Endothelial cell of umbilical vein (primary cell): ENCODE data around the gene PKNOX2. TPM values are rescaled to one million over a fixed set of nuclear protein-coding genes. Genes with fewer than 3 reads are reported as not detected.

ENCODE experiments used
- BruUV-seq: library from RNA; stranded (reverse); fragments of 400-500 nt; replicated peaks from 2 replicates; lab custom pipeline; 2021; lab: Mats Ljungman, UMichigan
- CTCF ChIA-PET: fragments of 300-600, 350-600 bp; sonication (Branson Sonifier 250); formaldehyde crosslinking; loops from one replicate; lab custom pipeline; 2021; ENCODE audit warnings: antibody characterized with exemption, inconsistent platforms; lab: Charles Lee
- POLR2A ChIA-PET: fragments of 300-600, 350-600 bp; sonication (Branson Sonifier 250); formaldehyde crosslinking; loops from one replicate; lab custom pipeline; 2021; ENCODE audit warnings: antibody characterized with exemption, inconsistent platforms; lab: Charles Lee
- DNase-seq: peaks from one replicate; pipeline ENCODE4 v3.0.0-alpha.2; 2011; ENCODE audit warnings: low read depth, low spot score
- FAIRE-seq: peaks from 2 replicates; lab custom pipeline; 2011; peaks lifted over from hg19 to GRCh38; lab: Jason Lieb, UNC
- H2AFZ ChIP-seq: 2 replicates; pipeline ENCODE4 v1.6.0; 2012; ENCODE audit warnings: low read depth, low read length, control low read depth, inconsistent platforms
- H3K27ac ChIP-seq: 2 replicates; pipeline ENCODE4 v1.5.1; 2011; ENCODE audit warnings: low read depth, mild to moderate bottlenecking, control low read depth, low read length, moderate library complexity; ENCODE audit not compliant: insufficient read depth
- H3K27me3 ChIP-seq, 2 experiments: 2 replicates each; pipeline versions ENCODE4 v1.6.0 to v1.6.1; 2011; ENCODE audit warnings: low read length in 2 of 2, mixed read lengths in 1 of 2; ENCODE audit not compliant: control insufficient read depth in 2 of 2, insufficient read depth in 2 of 2
- H3K36me3 ChIP-seq, 2 experiments: 2 replicates in 1 of 2; 3 replicates in 1 of 2; pipeline ENCODE4 v1.5.1; 2011; ENCODE audit warnings: low read length in 2 of 2, mild to moderate bottlenecking in 1 of 2, moderate library complexity in 1 of 2; ENCODE audit not compliant: control insufficient read depth in 2 of 2, insufficient read depth in 2 of 2; ENCODE audit errors: extremely low read depth in 1 of 2
- H3K4me1 ChIP-seq: 3 replicates; pipeline ENCODE4 v1.5.1; 2011; ENCODE audit warnings: mild to moderate bottlenecking, low read length; ENCODE audit not compliant: control insufficient read depth, insufficient read depth; ENCODE audit errors: extremely low read depth
- H3K4me2 ChIP-seq: 2 replicates; pipeline ENCODE4 v1.6.1; 2011; ENCODE audit warnings: low read length, control low read depth, mixed read lengths; ENCODE audit not compliant: insufficient read depth
- H3K4me3 ChIP-seq, 3 experiments: fragments of 200-600 bp in 1 of 3; sonication (generic), shearing (Covaris generic) in 1 of 3; replicated peaks in 1 of 3; 2 replicates each; pipeline ENCODE4 v1.5.1; 2011 to 2016; ENCODE audit warnings: control low read depth in 3 of 3, low read length in 3 of 3, mild to moderate bottlenecking in 2 of 3, inconsistent platforms in 1 of 3, low read depth in 1 of 3, moderate library complexity in 1 of 3; ENCODE audit not compliant: insufficient read depth in 1 of 3
- H3K79me2 ChIP-seq: 2 replicates; pipeline ENCODE4 v1.6.0; 2012; ENCODE audit warnings: low read length, inconsistent platforms; ENCODE audit not compliant: control insufficient read depth, insufficient read depth
- H3K9ac ChIP-seq: replicated peaks from 2 replicates; pipeline ENCODE3; 2011; ENCODE audit warnings: low read length, control low read depth; ENCODE audit not compliant: insufficient read depth; ENCODE audit errors: extremely low read depth
- H3K9me1 ChIP-seq: replicated peaks from 3 replicates; pipeline ENCODE4 v1.6.0; 2011; ENCODE audit warnings: mild to moderate bottlenecking, low read length; ENCODE audit not compliant: control insufficient read depth, insufficient read depth; ENCODE audit errors: extremely low read depth
- H3K9me3 ChIP-seq: replicated peaks from 2 replicates; pipeline ENCODE4 v1.5.1; 2012; ENCODE audit warnings: low read length, inconsistent platforms; ENCODE audit not compliant: control insufficient read depth, insufficient read depth
- H4K20me1 ChIP-seq: replicated peaks from 2 replicates; pipeline ENCODE3; 2011; ENCODE audit warnings: mild to moderate bottlenecking, low read length; ENCODE audit not compliant: control insufficient read depth, insufficient read depth; ENCODE audit errors: extremely low read depth
- EZH2 ChIP-seq: IDR thresholded peaks from 2 replicates; pipeline ENCODE4 v1.6.1; 2012; ENCODE audit warnings: borderline replicate concordance, low read depth, mild to moderate bottlenecking, moderate library complexity, low read length, inconsistent platforms; ENCODE audit not compliant: severe bottlenecking
- FOS ChIP-seq: IDR thresholded peaks from 2 replicates; pipeline ENCODE4 v1.6.1; 2011; ENCODE audit warnings: mild to moderate bottlenecking, low read length, moderate library complexity, borderline replicate concordance; ENCODE audit not compliant: insufficient read depth
- GATA2 ChIP-seq: IDR thresholded peaks from 2 replicates; pipeline ENCODE4 v1.7.0; 2011; ENCODE audit warnings: low read depth, mild to moderate bottlenecking, moderate library complexity, mixed read lengths, low read length; ENCODE audit not compliant: insufficient read length, insufficient read depth
- JUN ChIP-seq: IDR thresholded peaks from 2 replicates; pipeline ENCODE4 v1.6.1; 2011; ENCODE audit warnings: borderline replicate concordance, low read depth; ENCODE audit not compliant: insufficient read length, insufficient read depth
- MYC ChIP-seq: IDR thresholded peaks from one replicate; pipeline ENCODE4 v1.6.1; 2011; ENCODE audit warnings: mild to moderate bottlenecking, low read depth, low read length
- POLR2A ChIP-seq: IDR thresholded peaks from 2 replicates; pipeline ENCODE4 v1.6.1; 2012; ENCODE audit warnings: low read depth, mild to moderate bottlenecking, control low read depth, low read length
- POLR2AphosphoS5 ChIP-seq: IDR thresholded peaks from 2 replicates; pipeline ENCODE4 v1.6.1; 2012; ENCODE audit warnings: low read depth, mild to moderate bottlenecking, control low read depth, low read length, moderate library complexity; ENCODE audit not compliant: insufficient read depth
- dilution Hi-C: fragments of 300-500 bp; cut with MboI; formaldehyde crosslinking; loops from one replicate; pipeline ENCODE4 v1.15.0; 2019; ENCODE audit warnings: low sequenced_read_pairs; ENCODE audit not compliant: extremely low pct_ligation_motif_present
- intact Hi-C: fragments of 100-400 bp; cut with micrococcal nuclease; formaldehyde crosslinking; loops from one replicate; pipeline ENCODE4 v1.10.0; 2022
- polyA plus RNA-seq, 4 experiments: library from polyadenylated mRNA; depleted of rRNA in 3 of 4; stranded (reverse) in 3 of 4; unstranded in 1 of 4; fragments of >200 nt; gene quantifications; 2 replicates each; pipeline versions ENCODE4 v1.2.1 to v1.2.3, GENCODE V29; 2011 to 2012; ENCODE audit warnings: missing spikeins in 1 of 4
- total RNA-seq: library from RNA; stranded (reverse); gene quantifications from 2 replicates; pipeline ENCODE4 v1.2.3, GENCODE V29; 2021
- TF ChIP-seq, protein P1 (sequence below): IDR thresholded peaks from 2 replicates; pipeline ENCODE4 v1.6.1; 2011; ENCODE audit not compliant: insufficient read depth, insufficient read length
- TF ChIP-seq, protein P2 (sequence below), 2 donors: IDR thresholded peaks; 1 replicate in 1 of 2; 2 replicates in 1 of 2; pipeline ENCODE4 v1.5.1; 2011; ENCODE audit warnings: low read length in 2 of 2, mild to moderate bottlenecking in 2 of 2, moderate library complexity in 2 of 2, control low read depth in 1 of 2, inconsistent platforms in 1 of 2, low read depth in 1 of 2; ENCODE audit not compliant: insufficient read depth in 1 of 2; ENCODE audit errors: extremely low read depth in 1 of 2

Gene PKNOX2
- total and polyA plus RNA-seq, 2 donors (not counting 3 experiments of a cell fraction or from before 2014, with no cell fraction given) = 0.11 to 0.91 TPM

DNA sequence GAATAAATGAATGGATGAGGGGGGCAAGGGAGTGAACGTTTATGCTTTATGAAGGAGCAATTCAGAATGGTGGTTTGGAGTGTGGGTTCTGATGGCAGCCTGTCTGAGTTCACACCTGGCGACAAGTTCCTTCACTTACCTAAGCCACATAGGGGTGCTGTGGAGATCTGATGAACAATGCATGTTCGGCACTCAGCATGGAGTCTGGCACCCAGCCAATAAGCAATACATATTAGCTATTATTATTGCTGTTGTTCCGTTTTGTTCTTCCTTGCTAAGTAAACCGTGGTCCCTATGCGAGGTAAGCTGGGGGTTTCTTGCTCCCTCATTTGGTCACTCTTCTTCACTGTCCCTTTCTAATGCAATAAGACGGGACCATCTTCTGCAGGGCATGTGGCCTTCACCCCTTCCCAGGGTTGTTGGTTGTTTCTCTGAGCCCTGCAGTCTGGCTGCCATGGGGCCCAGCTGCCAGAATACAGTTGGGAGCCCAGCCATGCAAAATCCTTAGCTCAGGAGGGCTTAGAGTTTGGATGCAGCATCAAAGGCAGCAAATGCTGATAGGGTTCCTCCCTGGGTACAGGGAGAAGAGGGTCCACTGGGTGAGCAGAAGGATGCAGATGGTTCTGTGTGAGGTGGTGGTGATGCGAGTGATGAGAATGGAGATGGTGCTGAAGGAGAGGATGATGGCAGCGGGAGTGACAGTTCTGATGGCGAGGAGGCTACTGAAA is 6.4 kb upstream of the PKNOX2 start:
- H3K4me2 ChIP-seq = no peak overlapping the region
- no peak overlapping the region for H3K27ac ChIP-seq
- no peaks in the 10 kb centered on the region for H3K36me3 ChIP-seq
- BruUV-seq = no TSS peak
- ChIA-PET CTCF (interaction anchor here (0.9 to 4.9 kb wide), 3 partner anchors 9 to 246 kb away, joined by 3 to 23 read pairs (median 3); no protein-coding TSS in a partner anchor), POLR2A (no interaction called here)
- no peaks in the 10 kb centered on the region for H4K20me1 ChIP-seq
- no peaks in the 10 kb centered on the region for H3K9me1 ChIP-seq
- no peak overlapping the region for H2AFZ ChIP-seq
- no peaks in the 10 kb centered on the region for H3K79me2 ChIP-seq
- dilution Hi-C loops (no loop called here), intact Hi-C loops (no loop called here)
- H3K4me1 ChIP-seq = no peaks in the 10 kb centered on the region
- DNase-seq = no peak
- no peak overlapping the region for H3K4me3 ChIP-seq
- no peak for FAIRE-seq
- no peak overlapping the region for H3K9ac ChIP-seq
- TF ChIP-seq, protein P1, sequence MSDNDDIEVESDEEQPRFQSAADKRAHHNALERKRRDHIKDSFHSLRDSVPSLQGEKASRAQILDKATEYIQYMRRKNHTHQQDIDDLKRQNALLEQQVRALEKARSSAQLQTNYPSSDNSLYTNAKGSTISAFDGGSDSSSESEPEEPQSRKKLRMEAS = no peak
- H3K9me3 ChIP-seq = no peaks in the 10 kb centered on the region
- H3K27me3 ChIP-seq = peaks cover 0 to 9% of the 10 kb centered on the region in 2 experiments

DNA sequence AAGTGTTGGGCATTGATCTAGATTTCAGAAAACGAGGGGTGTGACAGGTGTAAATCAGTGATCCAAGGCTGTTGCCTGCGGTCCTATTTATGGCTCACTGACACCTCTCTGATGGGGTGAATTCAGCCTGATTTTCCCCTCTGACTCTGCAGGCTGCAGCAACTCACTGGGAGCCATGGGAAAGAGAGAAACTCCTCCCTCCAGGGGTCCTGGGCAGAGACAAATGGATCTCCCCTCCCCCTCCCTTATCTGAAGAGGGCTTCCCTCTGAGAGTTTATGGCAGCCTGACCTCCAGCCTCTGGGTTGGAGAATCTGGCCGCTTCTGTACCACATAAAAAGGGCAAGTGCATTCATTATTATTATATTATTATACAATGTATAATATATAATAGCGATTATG is 1.8 kb upstream of the PKNOX2 start:
- dilution Hi-C loops = no loop called here
- intact Hi-C loops = loop anchor here (10.0 kb wide), 1 partner anchor 712 kb away; no protein-coding TSS in a partner anchor
- Histone ChIP-seq H3K9me3 (no peaks in the 10 kb centered on the region), H3K36me3 (no peaks in the 10 kb centered on the region), H3K4me3 (no peak overlapping the region), H3K79me2 (no peaks in the 10 kb centered on the region), H3K4me2 (no peak overlapping the region), H4K20me1 (no peaks in the 10 kb centered on the region), H2AFZ (no peak overlapping the region), H3K27ac (no peak overlapping the region), H3K9me1 (no peaks in the 10 kb centered on the region), H3K9ac (no peak overlapping the region), H3K27me3 (peaks cover 23 to 24% of the 10 kb centered on the region in 2 experiments), H3K4me1 (peaks cover 16% of the 10 kb centered on the region)
- POLR2A ChIA-PET = no interaction called here
- DNase-seq (no peak), FAIRE-seq (no peak)
- no TSS peak for BruUV-seq
- CTCF ChIA-PET = interaction anchor here (0.9 to 10.4 kb wide), 7 partner anchors 13 to 182 kb away, joined by 3 to 188 read pairs (median 4); no protein-coding TSS in a partner anchor
- no peak for TF ChIP-seq JUN
- no peak for TF ChIP-seq GATA2
- no peak for TF ChIP-seq MYC
- TF ChIP-seq, protein P1 = no peak
- no peak for TF ChIP-seq POLR2AphosphoS5
- TF ChIP-seq, protein P2, sequence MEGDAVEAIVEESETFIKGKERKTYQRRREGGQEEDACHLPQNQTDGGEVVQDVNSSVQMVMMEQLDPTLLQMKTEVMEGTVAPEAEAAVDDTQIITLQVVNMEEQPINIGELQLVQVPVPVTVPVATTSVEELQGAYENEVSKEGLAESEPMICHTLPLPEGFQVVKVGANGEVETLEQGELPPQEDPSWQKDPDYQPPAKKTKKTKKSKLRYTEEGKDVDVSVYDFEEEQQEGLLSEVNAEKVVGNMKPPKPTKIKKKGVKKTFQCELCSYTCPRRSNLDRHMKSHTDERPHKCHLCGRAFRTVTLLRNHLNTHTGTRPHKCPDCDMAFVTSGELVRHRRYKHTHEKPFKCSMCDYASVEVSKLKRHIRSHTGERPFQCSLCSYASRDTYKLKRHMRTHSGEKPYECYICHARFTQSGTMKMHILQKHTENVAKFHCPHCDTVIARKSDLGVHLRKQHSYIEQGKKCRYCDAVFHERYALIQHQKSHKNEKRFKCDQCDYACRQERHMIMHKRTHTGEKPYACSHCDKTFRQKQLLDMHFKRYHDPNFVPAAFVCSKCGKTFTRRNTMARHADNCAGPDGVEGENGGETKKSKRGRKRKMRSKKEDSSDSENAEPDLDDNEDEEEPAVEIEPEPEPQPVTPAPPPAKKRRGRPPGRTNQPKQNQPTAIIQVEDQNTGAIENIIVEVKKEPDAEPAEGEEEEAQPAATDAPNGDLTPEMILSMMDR (IDR thresholded peaks at IDR 0.05; ENCODE audit: extremely low read depth in 1 of 2, insufficient read depth in 1 of 2, low read depth in 1 of 2, low read length in 2 of 2) = no peak
- no peak for TF ChIP-seq FOS
- TF ChIP-seq EZH2 = no peak
- no peak for TF ChIP-seq POLR2A
